ENCODE measurements around the gene CBLB. TPM values are rescaled to one million over a fixed set of nuclear protein-coding genes. Genes with fewer than 3 reads are reported as not detected.

Gene CBLB
- polyA plus RNA-seq, 1 experiment, result 19.3 TPM

DNA sequence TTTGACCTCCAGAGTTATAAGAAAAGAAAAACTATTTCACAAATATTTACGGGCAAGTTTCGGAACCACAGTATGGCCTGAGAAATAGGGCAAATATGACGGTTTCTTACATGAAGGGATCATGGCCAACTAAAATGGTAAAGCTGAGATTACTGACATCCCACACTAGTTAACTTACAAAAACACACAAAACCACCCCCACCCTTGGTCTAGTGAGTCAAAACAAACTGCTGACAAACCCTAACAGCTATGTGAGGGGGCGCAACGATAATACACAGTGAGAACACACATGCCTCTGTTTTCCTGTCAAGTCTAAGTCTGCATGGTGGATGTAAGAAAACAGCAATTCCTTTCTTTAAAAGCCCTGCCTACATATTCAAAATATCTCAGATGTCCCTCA lies 32.3 kb downstream of the CBLB start:
- POLR2A ChIA-PET, result no interaction called here
- CTCF ChIA-PET, result no interaction called here
- Histone ChIP-seq H3K27me3 (ENCODE audit: control insufficient read depth, insufficient read depth, low read length) (no peaks in the 10 kb centered on the region), H3K4me3 (ENCODE audit: low read depth, low read length) (no peak overlapping the region), H3K36me3 (ENCODE audit: control insufficient read depth, insufficient read depth, low read length) (no peaks in the 10 kb centered on the region)
- TF ChIP-seq, protein P1, sequence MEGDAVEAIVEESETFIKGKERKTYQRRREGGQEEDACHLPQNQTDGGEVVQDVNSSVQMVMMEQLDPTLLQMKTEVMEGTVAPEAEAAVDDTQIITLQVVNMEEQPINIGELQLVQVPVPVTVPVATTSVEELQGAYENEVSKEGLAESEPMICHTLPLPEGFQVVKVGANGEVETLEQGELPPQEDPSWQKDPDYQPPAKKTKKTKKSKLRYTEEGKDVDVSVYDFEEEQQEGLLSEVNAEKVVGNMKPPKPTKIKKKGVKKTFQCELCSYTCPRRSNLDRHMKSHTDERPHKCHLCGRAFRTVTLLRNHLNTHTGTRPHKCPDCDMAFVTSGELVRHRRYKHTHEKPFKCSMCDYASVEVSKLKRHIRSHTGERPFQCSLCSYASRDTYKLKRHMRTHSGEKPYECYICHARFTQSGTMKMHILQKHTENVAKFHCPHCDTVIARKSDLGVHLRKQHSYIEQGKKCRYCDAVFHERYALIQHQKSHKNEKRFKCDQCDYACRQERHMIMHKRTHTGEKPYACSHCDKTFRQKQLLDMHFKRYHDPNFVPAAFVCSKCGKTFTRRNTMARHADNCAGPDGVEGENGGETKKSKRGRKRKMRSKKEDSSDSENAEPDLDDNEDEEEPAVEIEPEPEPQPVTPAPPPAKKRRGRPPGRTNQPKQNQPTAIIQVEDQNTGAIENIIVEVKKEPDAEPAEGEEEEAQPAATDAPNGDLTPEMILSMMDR (IDR thresholded peaks at IDR 0.05; ENCODE audit: insufficient read depth, low read depth, low read length), result no peak
- DNase-seq (ENCODE audit: low read depth), result no peak

DNA sequence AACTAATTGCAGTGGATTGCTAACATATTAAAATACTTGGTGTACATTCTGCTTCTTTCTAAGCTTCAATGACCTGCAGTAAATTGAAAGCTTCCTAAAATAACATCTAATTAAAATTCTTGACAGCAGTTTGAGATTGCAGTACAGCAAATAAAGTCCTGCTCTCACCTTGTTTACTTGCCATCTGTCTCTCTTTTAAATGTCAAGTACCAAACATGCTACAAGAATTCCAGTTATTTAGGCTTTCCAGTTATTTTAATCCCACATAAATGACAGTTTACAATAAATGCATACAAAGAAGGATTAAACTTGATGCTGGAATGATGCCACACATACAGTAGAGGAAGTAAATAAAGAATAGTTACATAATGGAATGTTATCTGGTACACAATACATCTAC lies 33.2 kb downstream of the CBLB start:
- POLR2A ChIA-PET, result no interaction called here
- Histone ChIP-seq H3K4me3 (ENCODE audit: low read depth, low read length) (no peak overlapping the region), H3K36me3 (ENCODE audit: control insufficient read depth, insufficient read depth, low read length) (no peaks in the 10 kb centered on the region), H3K27me3 (ENCODE audit: control insufficient read depth, insufficient read depth, low read length) (no peaks in the 10 kb centered on the region)
- no peak for DNase-seq (ENCODE audit: low read depth)
- CTCF ChIA-PET, result interaction anchor here (1.1 to 1.2 kb wide), 2 partner anchors 12 to 22 kb away, joined by 3 read pairs; no protein-coding TSS in a partner anchor
- TF ChIP-seq, protein P1 (IDR thresholded peaks at IDR 0.05; ENCODE audit: insufficient read depth, low read depth, low read length), result no peak

DNA sequence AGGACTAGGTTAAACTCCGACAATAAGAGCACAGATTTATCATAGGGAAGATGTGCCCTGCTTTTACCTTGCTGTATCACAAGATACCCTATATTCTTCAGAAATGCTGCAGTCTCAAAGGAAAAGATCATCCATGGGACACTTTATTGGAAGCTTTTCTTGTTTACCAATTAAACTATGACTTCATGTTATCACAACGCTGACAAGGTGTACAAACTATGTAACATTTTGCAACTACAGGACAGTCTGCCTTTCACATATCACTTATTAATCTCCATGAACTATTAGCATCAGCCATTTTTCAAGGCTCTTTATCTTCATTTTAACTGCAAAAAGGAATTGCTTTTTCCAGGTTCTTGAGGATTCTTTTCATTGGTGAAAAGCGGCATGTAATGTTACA lies 34.0 kb downstream of the CBLB start:
- CTCF ChIA-PET, result interaction anchor here (0.8 to 1.2 kb wide), 3 partner anchors 9 to 23 kb away, joined by 3 read pairs; no protein-coding TSS in a partner anchor
- H3K4me3 ChIP-seq (ENCODE audit: low read depth, low read length), result no peak overlapping the region
- no peaks in the 10 kb centered on the region for H3K27me3 ChIP-seq (ENCODE audit: control insufficient read depth, insufficient read depth, low read length)
- H3K36me3 ChIP-seq (ENCODE audit: control insufficient read depth, insufficient read depth, low read length), result no peaks in the 10 kb centered on the region
- POLR2A ChIA-PET, result no interaction called here
- DNase-seq (ENCODE audit: low read depth), result no peak
- TF ChIP-seq, protein P1 (IDR thresholded peaks at IDR 0.05; ENCODE audit: insufficient read depth, low read depth, low read length), result no peak

DNA sequence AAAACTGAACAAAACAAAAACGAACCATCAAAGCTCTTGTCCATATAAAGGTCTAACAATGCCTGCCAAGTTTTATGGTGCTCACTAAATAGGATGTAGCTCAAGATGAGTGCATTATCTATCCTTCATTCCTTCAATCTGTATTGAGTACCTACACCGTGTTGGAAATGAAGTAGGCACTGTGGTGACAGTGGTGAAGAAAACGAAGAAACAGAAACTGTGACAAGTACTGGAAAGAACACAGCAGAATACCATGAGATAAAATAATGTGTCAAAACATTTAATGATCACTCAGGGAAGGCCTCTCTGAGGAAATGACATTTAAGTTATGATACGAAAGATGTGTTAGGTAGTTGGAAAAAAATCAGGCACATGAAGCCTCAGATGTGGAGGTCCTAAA lies 36.2 kb downstream of the CBLB start:
- no peak overlapping the region for H3K4me3 ChIP-seq (ENCODE audit: low read depth, low read length)
- ChIA-PET POLR2A (no interaction called here), CTCF (no interaction called here)
- no peaks in the 10 kb centered on the region for H3K36me3 ChIP-seq (ENCODE audit: control insufficient read depth, insufficient read depth, low read length)
- DNase-seq (ENCODE audit: low read depth), result no peak
- TF ChIP-seq, protein P1 (IDR thresholded peaks at IDR 0.05; ENCODE audit: insufficient read depth, low read depth, low read length), result no peak
- H3K27me3 ChIP-seq (ENCODE audit: control insufficient read depth, insufficient read depth, low read length), result no peaks in the 10 kb centered on the region

DNA sequence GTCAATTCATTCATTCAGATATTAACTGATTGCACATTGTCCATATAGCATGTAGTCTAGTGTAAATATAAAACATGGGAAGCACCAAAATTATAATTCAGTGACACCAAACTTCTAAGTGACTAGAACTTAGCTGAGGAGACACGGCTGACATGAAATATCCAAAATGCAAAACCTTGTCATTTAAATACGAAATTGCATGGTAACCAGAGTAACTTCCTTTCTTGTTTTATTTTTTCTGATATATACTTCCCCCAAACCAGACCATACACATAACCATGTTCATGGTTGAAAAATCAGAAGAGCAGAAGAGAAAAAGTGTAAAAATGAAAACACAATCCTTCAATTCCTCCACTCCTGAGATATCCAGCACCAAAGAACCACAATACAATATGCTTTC lies 38.0 kb downstream of the CBLB start:
- CTCF ChIA-PET, result no interaction called here
- POLR2A ChIA-PET, result no interaction called here
- no peak for DNase-seq (ENCODE audit: low read depth)
- H3K4me3 ChIP-seq (ENCODE audit: low read depth, low read length), result no peak overlapping the region
- H3K36me3 ChIP-seq (ENCODE audit: control insufficient read depth, insufficient read depth, low read length), result no peaks in the 10 kb centered on the region
- no peaks in the 10 kb centered on the region for H3K27me3 ChIP-seq (ENCODE audit: control insufficient read depth, insufficient read depth, low read length)
- TF ChIP-seq, protein P1 (IDR thresholded peaks at IDR 0.05; ENCODE audit: insufficient read depth, low read depth, low read length), result no peak
